Measurements from ENCODE around the gene SUCO.
"Not testable (repeated sequence)": the region's sequence is repeated elsewhere in the genome, so short reads cannot be mapped to it uniquely, and the experiment has no call there.

SUCO gene

GRCh38 chr1:172601046-172601630, 68.2 kb downstream of the SUCO start:
- Histone ChIP-seq H3K27me3 (ENCODE audit: control insufficient read depth, insufficient read depth, low read length) (no peaks in the 10 kb centered on the region), H3K4me3 (ENCODE audit: low read depth, low read length) (no peak overlapping the region), H3K9ac (ENCODE audit: low read depth, low read length) (no peak overlapping the region), H3K9me3 (ENCODE audit: control insufficient read depth, insufficient read depth, low read length) (no peaks in the 10 kb centered on the region), H3K4me1 (ENCODE audit: control insufficient read depth, insufficient read depth, low read length) (no peaks in the 10 kb centered on the region), H3K36me3 (ENCODE audit: control insufficient read depth, insufficient read depth, low read length) (peaks cover 10% of the 10 kb centered on the region)

DNA sequence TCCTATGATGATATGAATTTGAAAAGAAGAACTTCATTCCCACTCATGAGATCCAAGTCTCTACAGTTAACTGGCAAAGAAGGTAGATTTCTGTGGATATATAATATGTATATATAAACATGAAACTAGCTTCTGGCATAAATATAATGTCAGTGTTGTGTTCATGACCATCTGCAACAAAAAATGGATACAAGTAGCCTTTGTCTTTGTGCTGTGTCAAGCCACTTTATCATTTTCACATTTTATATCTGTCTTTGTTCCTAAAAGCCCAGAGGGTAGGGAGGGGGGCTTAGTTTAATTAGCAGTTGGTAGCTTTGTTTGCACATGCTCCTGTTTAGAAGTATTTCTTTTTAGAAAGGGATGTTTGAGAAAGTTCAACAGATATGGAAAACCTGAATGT, 69.8 kb downstream of the SUCO start:
- Histone ChIP-seq H3K27me3 (ENCODE audit: control insufficient read depth, insufficient read depth, low read length) (no peaks in the 10 kb centered on the region), H3K4me3 (ENCODE audit: low read depth, low read length) (no peak overlapping the region), H3K9ac (ENCODE audit: low read depth, low read length) (no peak overlapping the region), H3K36me3 (ENCODE audit: control insufficient read depth, insufficient read depth, low read length) (no peaks in the 10 kb centered on the region), H3K4me1 (ENCODE audit: control insufficient read depth, insufficient read depth, low read length) (no peaks in the 10 kb centered on the region), H3K9me3 (ENCODE audit: control insufficient read depth, insufficient read depth, low read length) (no peaks in the 10 kb centered on the region)

DNA sequence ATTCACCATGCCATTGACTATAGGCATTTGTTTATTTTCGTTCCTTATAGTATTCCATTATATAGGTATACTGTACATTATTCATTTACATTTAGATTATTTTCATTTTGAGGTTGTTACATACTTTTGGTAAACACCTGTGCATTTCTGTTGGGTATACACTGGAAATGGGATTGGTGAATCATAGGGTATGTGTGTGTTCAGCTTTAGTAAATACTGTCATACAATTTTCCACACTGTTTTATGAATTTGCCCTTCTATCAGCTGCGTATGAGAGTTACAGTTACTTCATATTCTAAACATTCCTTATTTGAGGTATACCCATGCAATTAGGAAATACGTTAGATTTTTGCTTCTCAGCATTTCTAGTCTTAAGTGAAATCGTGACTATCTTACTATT, 70.9 kb downstream of the SUCO start:
- H3K9ac ChIP-seq (ENCODE audit: low read depth, low read length) = no peak overlapping the region
- H3K9me3 ChIP-seq (ENCODE audit: control insufficient read depth, insufficient read depth, low read length) = no peaks in the 10 kb centered on the region
- no peaks in the 10 kb centered on the region for H3K27me3 ChIP-seq (ENCODE audit: control insufficient read depth, insufficient read depth, low read length)
- no peaks in the 10 kb centered on the region for H3K36me3 ChIP-seq (ENCODE audit: control insufficient read depth, insufficient read depth, low read length)
- no peak overlapping the region for H3K4me3 ChIP-seq (ENCODE audit: low read depth, low read length)
- H3K4me1 ChIP-seq (ENCODE audit: control insufficient read depth, insufficient read depth, low read length) = no peaks in the 10 kb centered on the region

GRCh38 chr1:172605641-172606040, 72.7 kb downstream of the SUCO start:
- Histone ChIP-seq H3K4me1 (ENCODE audit: control insufficient read depth, insufficient read depth, low read length) (no peaks in the 10 kb centered on the region), H3K4me3 (ENCODE audit: low read depth, low read length) (no peak overlapping the region), H3K9me3 (ENCODE audit: control insufficient read depth, insufficient read depth, low read length) (no peaks in the 10 kb centered on the region), H3K9ac (ENCODE audit: low read depth, low read length) (no peak overlapping the region), H3K36me3 (ENCODE audit: control insufficient read depth, insufficient read depth, low read length) (no peaks in the 10 kb centered on the region), H3K27me3 (ENCODE audit: control insufficient read depth, insufficient read depth, low read length) (no peaks in the 10 kb centered on the region)

- Histone ChIP-seq H3K4me1 (ENCODE audit: control insufficient read depth, insufficient read depth, low read length) (no peaks in the 10 kb centered on the region), H3K27me3 (ENCODE audit: control insufficient read depth, insufficient read depth, low read length) (no peaks in the 10 kb centered on the region), H3K4me3 (ENCODE audit: low read depth, low read length) (no peak overlapping the region), H3K36me3 (ENCODE audit: control insufficient read depth, insufficient read depth, low read length) (peaks cover 3% of the 10 kb centered on the region), H3K9me3 (ENCODE audit: control insufficient read depth, insufficient read depth, low read length) (no peaks in the 10 kb centered on the region), H3K9ac (ENCODE audit: low read depth, low read length) (no peak overlapping the region)
Observed at GRCh38 chr1:172607145-172607544, 74.2 kb downstream of the SUCO start.

DNA sequence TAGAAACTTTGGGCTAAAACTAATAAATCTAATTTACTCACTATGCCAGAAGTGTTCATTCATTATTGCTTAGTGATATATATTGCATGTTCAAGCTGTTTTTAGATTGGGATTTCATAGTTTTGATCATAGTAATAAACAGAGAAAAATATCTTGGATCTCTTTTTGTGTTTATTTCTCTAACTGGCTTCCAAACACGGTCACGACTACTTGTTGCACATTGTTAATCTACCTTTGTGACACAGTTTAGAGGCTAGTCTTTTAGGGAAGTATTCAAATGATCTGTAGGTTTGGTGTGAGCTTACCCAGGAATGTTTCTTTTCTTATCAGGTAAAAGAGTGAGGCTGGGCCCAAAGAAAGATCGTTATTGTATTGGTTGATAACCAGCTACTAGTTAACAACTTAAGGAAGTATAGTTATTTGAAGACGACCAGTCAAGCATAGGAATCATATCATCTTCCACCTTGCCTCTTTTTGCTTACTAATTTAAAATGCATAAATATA, 75.2 kb downstream of the SUCO start:
- H3K9me3 ChIP-seq (ENCODE audit: control insufficient read depth, insufficient read depth, low read length) = no peaks in the 10 kb centered on the region
- no peak overlapping the region for H3K9ac ChIP-seq (ENCODE audit: low read depth, low read length)
- H3K4me3 ChIP-seq (ENCODE audit: low read depth, low read length) = no peak overlapping the region
- H3K4me1 ChIP-seq (ENCODE audit: control insufficient read depth, insufficient read depth, low read length) = no peaks in the 10 kb centered on the region
- no peaks in the 10 kb centered on the region for H3K27me3 ChIP-seq (ENCODE audit: control insufficient read depth, insufficient read depth, low read length)
- H3K36me3 ChIP-seq (ENCODE audit: control insufficient read depth, insufficient read depth, low read length) = peaks cover 3% of the 10 kb centered on the region

DNA sequence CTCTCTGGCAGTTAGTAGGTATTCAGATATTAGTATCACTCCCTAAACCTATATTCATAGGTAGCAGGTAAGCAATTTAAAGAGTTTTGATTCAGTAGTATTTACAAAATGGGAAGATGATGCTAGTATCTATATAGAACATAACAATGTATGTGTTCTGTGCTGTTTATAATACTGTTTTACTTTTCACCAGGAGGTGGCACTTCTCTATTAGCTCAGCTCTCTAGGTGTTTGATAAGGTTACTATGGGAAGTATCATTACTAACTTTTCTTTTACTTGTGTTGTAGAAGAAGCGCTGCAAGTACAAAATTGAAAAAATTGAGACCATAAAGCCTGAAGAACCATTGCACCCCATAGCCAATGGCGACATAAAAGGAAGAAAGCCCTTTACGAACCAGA, 76.6 kb downstream of the SUCO start:
- no peaks in the 10 kb centered on the region for H3K27me3 ChIP-seq (ENCODE audit: control insufficient read depth, insufficient read depth, low read length)
- no peaks in the 10 kb centered on the region for H3K9me3 ChIP-seq (ENCODE audit: control insufficient read depth, insufficient read depth, low read length)
- peaks cover 3% of the 10 kb centered on the region for H3K36me3 ChIP-seq (ENCODE audit: control insufficient read depth, insufficient read depth, low read length)
- no peaks in the 10 kb centered on the region for H3K4me1 ChIP-seq (ENCODE audit: control insufficient read depth, insufficient read depth, low read length)
- no peak overlapping the region for H3K4me3 ChIP-seq (ENCODE audit: low read depth, low read length)
- no peak overlapping the region for H3K9ac ChIP-seq (ENCODE audit: low read depth, low read length)

- H3K4me1 ChIP-seq (ENCODE audit: control insufficient read depth, insufficient read depth, low read length) = no peaks in the 10 kb centered on the region
- H3K9me3 ChIP-seq (ENCODE audit: control insufficient read depth, insufficient read depth, low read length) = no peaks in the 10 kb centered on the region
- no peak overlapping the region for H3K9ac ChIP-seq (ENCODE audit: low read depth, low read length)
- no peaks in the 10 kb centered on the region for H3K27me3 ChIP-seq (ENCODE audit: control insufficient read depth, insufficient read depth, low read length)
- H3K4me3 ChIP-seq (ENCODE audit: low read depth, low read length) = no peak overlapping the region
- peaks cover 3% of the 10 kb centered on the region for H3K36me3 ChIP-seq (ENCODE audit: control insufficient read depth, insufficient read depth, low read length)
Observed at GRCh38 chr1:172612478-172612877, 79.5 kb downstream of the SUCO start.

GRCh38 chr1:172613294-172613693, 80.3 kb downstream of the SUCO start:
- Histone ChIP-seq H3K27me3 (ENCODE audit: control insufficient read depth, insufficient read depth, low read length) (no peaks in the 10 kb centered on the region), H3K36me3 (ENCODE audit: control insufficient read depth, insufficient read depth, low read length) (peaks cover 3% of the 10 kb centered on the region), H3K4me3 (ENCODE audit: low read depth, low read length) (no peak overlapping the region), H3K9me3 (ENCODE audit: control insufficient read depth, insufficient read depth, low read length) (no peaks in the 10 kb centered on the region), H3K4me1 (ENCODE audit: control insufficient read depth, insufficient read depth, low read length) (no peaks in the 10 kb centered on the region), H3K9ac (ENCODE audit: low read depth, low read length) (no peak overlapping the region)

DNA sequence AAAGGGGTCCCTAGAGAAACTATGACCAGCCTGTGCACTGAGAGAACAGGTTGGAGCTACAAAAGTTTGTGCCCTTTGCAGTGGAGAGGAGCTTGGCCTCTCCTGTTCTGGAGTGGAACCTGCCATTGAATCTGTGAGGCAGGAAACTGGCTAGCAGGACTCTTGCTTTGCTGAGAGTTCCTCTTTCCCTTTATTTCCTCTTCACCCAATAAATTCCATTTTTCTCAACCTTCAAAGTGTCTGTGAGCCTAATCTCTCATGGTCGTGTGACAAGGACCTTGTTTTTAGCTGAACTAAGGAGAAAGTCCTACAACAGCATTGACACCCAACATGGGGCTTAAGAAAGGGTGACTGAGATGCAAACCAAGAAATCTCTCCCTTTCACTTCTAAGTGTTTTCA, 83.2 kb downstream of the SUCO start:
- Histone ChIP-seq H3K27me3 (ENCODE audit: control insufficient read depth, insufficient read depth, low read length) (no peaks in the 10 kb centered on the region), H3K9ac (ENCODE audit: low read depth, low read length) (no peak overlapping the region), H3K36me3 (ENCODE audit: control insufficient read depth, insufficient read depth, low read length) (no peaks in the 10 kb centered on the region), H3K4me1 (ENCODE audit: control insufficient read depth, insufficient read depth, low read length) (no peaks in the 10 kb centered on the region), H3K4me3 (ENCODE audit: low read depth, low read length) (no peak overlapping the region), H3K9me3 (ENCODE audit: control insufficient read depth, insufficient read depth, low read length) (peaks cover 7% of the 10 kb centered on the region)

DNA sequence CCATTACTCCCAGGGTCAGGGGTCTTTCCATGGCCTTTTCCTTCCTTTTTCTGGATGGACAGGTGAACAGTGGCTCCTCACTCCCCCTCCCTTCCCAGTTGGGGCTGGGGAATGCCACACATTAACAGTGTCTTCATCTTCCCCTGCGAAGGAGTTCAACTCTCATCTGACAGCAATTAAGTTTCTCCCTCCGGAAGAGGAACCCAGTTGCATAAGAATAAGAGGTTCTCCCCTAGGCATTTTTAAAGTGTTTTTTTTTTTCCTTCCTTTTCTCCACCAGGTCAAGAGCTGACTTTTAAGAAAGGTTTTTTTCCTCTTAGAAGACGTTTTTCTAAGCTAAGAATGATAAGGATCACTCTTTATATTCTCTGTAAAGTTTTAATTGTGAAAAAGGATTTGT, 83.7 kb downstream of the SUCO start:
- no peak overlapping the region for H3K9ac ChIP-seq (ENCODE audit: low read depth, low read length)
- no peaks in the 10 kb centered on the region for H3K36me3 ChIP-seq (ENCODE audit: control insufficient read depth, insufficient read depth, low read length)
- no peaks in the 10 kb centered on the region for H3K27me3 ChIP-seq (ENCODE audit: control insufficient read depth, insufficient read depth, low read length)
- no peak overlapping the region for H3K4me3 ChIP-seq (ENCODE audit: low read depth, low read length)
- H3K4me1 ChIP-seq (ENCODE audit: control insufficient read depth, insufficient read depth, low read length) = no peaks in the 10 kb centered on the region
- H3K9me3 ChIP-seq (ENCODE audit: control insufficient read depth, insufficient read depth, low read length) = peaks cover 7% of the 10 kb centered on the region

GRCh38 chr1:172620603-172621002, 87.7 kb downstream of the SUCO start:
- not testable (repeated sequence) for H3K9ac ChIP-seq (ENCODE audit: low read depth, low read length); H3K27me3 ChIP-seq (ENCODE audit: control insufficient read depth, insufficient read depth, low read length); H3K9me3 ChIP-seq (ENCODE audit: control insufficient read depth, insufficient read depth, low read length); H3K36me3 ChIP-seq (ENCODE audit: control insufficient read depth, insufficient read depth, low read length); H3K4me1 ChIP-seq (ENCODE audit: control insufficient read depth, insufficient read depth, low read length); H3K4me3 ChIP-seq (ENCODE audit: low read depth, low read length)

Measured in iPS-15b (cell line).